Liver (tissue), 3 donors: ENCODE data around the gene TCERG1L.

Experiments used
- CTCF ChIP-seq: fragments of 150-350 bp; IDR thresholded peaks from 2 replicates; pipeline ENCODE4 v1.5.1; 2017; ENCODE audit warnings: improper control_type of control experiment, low read depth, low read length; ENCODE audit not compliant: missing input control
- GABPA ChIP-seq, 2 donors: IDR thresholded peaks in 1 of 2; conservative IDR thresholded peaks in 1 of 2; 2 replicates each; pipeline ENCODE4 v1.6.1; 2016; ENCODE audit warnings: antibody characterized with exemption in 2 of 2, mild to moderate bottlenecking in 1 of 2, moderate library complexity in 1 of 2
- MAX ChIP-seq: IDR thresholded peaks from 2 replicates; pipeline ENCODE4 v1.6.1; 2016; ENCODE audit warnings: antibody characterized with exemption
- RAD21 ChIP-seq, 2 donors: IDR thresholded peaks; 2 replicates each; pipeline ENCODE4 v1.6.1; 2016; ENCODE audit warnings: antibody characterized with exemption in 2 of 2, mild to moderate bottlenecking in 2 of 2
- REST ChIP-seq: IDR thresholded peaks from 2 replicates; pipeline ENCODE4 v1.6.1; 2016; ENCODE audit warnings: antibody characterized with exemption, mild to moderate bottlenecking
- SP1 ChIP-seq: IDR thresholded peaks from 2 replicates; pipeline ENCODE4 v1.6.1; 2018; ENCODE audit warnings: antibody characterized with exemption, mild to moderate bottlenecking
- TAF1 ChIP-seq: conservative IDR thresholded peaks from 2 replicates; pipeline ENCODE4 v1.6.1; 2016; ENCODE audit warnings: antibody characterized with exemption, mild to moderate bottlenecking
- YY1 ChIP-seq: IDR thresholded peaks from 2 replicates; pipeline ENCODE4 v1.6.1; 2016; ENCODE audit warnings: antibody characterized with exemption, mild to moderate bottlenecking
- ZBTB33 ChIP-seq: IDR thresholded peaks from 2 replicates; pipeline ENCODE4 v1.6.1; 2016; ENCODE audit warnings: antibody characterized with exemption
- donor health status: healthy.
- donor health status: healthy.

GRCh38 chr10:131111007-131111406 lies 200.5 kb downstream of the TCERG1L start:
- TF ChIP-seq CTCF = no peak
- no peak for TF ChIP-seq GABPA (IDR thresholded peaks at IDR 0.05 in 1 of 2, conservative IDR thresholded peaks at IDR 0.05 in 1 of 2)
- TF ChIP-seq ZBTB33 = no peak
- TF ChIP-seq TAF1 = no peak
- no peak for TF ChIP-seq MAX
- TF ChIP-seq RAD21 (IDR thresholded peaks at IDR 0.05) = no peak
- no peak for TF ChIP-seq SP1
- no peak for TF ChIP-seq YY1
- no peak for TF ChIP-seq REST
